Prostate gland (tissue), 2 donors: Measurements from ENCODE around the gene FAM13B.

Source experiments
- POLR2A ChIP-seq: fragments of 450-650 bp; IDR thresholded peaks from one replicate; pipeline ENCODE4 v1.6.1; 2016; ENCODE audit warnings: antibody characterized with exemption, mild to moderate bottlenecking
- POLR2AphosphoS5 ChIP-seq: sonication (generic); formaldehyde crosslinking; IDR thresholded peaks from one replicate; pipeline ENCODE4 v1.6.1; 2017; ENCODE audit warnings: antibody characterized with exemption
- TF ChIP-seq, protein P1 (sequence below), 4 experiments: fragments of 200-600 bp in 2 of 4; fragments of 450-650 bp in 2 of 4; sonication (generic) in 2 of 4; IDR thresholded peaks; 1 replicate in 3 of 4; 2 replicates in 1 of 4; pipeline ENCODE4 v1.5.1; 2016 to 2019; ENCODE audit warnings: antibody characterized with exemption in 4 of 4, mild to moderate bottlenecking in 2 of 4, moderate library complexity in 2 of 4

DNA sequence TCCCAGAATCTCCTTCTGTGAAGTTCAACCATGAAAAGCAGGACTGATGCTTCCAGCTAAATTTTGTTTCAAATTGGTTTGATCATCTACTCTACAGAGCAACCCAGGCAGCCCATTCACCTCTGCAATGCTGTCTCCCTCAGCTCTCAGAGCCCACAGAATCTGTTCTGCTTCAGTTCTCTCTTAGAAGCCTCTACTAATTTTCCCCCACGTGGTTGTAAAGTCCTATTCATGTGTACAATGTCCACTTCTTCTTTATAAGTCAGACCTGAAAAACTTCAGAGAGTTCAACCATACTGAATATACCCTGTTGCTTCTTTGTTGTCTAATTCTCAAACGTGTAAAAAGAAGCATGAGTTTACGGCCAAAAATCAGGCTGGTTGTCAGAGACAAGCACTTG is 21.3 kb upstream of the FAM13B start:
- TF ChIP-seq, protein P1, sequence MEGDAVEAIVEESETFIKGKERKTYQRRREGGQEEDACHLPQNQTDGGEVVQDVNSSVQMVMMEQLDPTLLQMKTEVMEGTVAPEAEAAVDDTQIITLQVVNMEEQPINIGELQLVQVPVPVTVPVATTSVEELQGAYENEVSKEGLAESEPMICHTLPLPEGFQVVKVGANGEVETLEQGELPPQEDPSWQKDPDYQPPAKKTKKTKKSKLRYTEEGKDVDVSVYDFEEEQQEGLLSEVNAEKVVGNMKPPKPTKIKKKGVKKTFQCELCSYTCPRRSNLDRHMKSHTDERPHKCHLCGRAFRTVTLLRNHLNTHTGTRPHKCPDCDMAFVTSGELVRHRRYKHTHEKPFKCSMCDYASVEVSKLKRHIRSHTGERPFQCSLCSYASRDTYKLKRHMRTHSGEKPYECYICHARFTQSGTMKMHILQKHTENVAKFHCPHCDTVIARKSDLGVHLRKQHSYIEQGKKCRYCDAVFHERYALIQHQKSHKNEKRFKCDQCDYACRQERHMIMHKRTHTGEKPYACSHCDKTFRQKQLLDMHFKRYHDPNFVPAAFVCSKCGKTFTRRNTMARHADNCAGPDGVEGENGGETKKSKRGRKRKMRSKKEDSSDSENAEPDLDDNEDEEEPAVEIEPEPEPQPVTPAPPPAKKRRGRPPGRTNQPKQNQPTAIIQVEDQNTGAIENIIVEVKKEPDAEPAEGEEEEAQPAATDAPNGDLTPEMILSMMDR (IDR thresholded peaks at IDR 0.05): no peak
- TF ChIP-seq POLR2A (no peak), POLR2AphosphoS5 (no peak)
